NCI-H226 (cell line): ENCODE results near the gene THEMIS2.
"Not testable (repeated sequence)": the region's sequence is repeated elsewhere in the genome, so short reads cannot be mapped to it uniquely, and the experiment has no call there.

Experiments
- DNase-seq: peaks from one replicate; pipeline ENCODE4 v3.0.0-alpha.2; 2015

Gene THEMIS2

GRCh38 chr1:27872059-27872801, at the start of gene THEMIS2:
TSS of gene THEMIS2 (plus strand) at chr1:27872544. CDS start at chr1:27872572, 28 bp downstream.
- peak; percentile 13 for DNase-seq

DNA sequence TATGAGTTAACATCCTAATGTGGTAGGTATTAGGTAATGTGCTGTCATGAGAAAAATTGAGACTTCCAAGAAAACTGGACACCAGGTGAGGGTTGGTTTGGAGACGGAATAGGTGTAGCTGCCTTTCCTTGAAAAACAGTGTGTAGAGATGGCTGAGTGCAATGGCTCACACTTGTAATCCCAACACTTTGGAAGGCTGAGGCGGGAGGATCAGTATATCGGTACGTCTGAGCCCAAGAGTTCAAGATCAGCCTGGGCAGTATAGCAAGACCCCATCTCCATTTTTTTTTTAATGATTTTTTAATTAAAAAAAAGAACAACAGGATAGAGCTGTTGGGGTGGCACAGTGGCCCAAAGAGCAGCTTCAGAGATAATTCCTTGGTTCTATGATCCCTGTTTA, 48.6 kb upstream of the THEMIS2 start:
- DNase-seq, result no peak

DNA sequence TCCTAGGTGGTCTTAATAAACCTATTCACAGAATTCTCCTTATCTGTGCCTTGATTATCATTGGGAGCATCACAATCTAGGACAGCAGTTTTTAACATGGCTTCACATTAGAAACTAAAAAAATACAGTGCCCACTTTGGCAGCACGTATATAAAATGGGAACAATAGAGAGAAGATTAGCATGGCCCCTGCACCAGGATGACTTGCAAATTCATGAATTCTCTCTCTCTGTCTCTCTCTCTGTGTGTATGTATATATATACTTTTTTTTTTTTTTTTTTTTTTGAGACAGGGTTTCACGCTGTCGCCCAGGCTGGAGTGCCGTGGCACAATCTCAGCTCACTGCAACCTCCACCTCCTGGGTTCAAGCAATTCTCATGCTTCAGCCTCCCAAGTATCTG, 47.9 kb upstream of the THEMIS2 start:
- DNase-seq, result no peak

GRCh38 chr1:27829339-27829960, 42.9 kb upstream of the THEMIS2 start:
- DNase-seq, result not testable (repeated sequence)

- peak; percentile 96 for DNase-seq
Measured at GRCh38 chr1:27830621-27831440, 41.5 kb upstream of the THEMIS2 start, which contains the start of gene PPP1R8. TSS of gene PPP1R8 (plus strand) at chr1:27830782. CDS start at chr1:27830836, 54 bp downstream.

DNA sequence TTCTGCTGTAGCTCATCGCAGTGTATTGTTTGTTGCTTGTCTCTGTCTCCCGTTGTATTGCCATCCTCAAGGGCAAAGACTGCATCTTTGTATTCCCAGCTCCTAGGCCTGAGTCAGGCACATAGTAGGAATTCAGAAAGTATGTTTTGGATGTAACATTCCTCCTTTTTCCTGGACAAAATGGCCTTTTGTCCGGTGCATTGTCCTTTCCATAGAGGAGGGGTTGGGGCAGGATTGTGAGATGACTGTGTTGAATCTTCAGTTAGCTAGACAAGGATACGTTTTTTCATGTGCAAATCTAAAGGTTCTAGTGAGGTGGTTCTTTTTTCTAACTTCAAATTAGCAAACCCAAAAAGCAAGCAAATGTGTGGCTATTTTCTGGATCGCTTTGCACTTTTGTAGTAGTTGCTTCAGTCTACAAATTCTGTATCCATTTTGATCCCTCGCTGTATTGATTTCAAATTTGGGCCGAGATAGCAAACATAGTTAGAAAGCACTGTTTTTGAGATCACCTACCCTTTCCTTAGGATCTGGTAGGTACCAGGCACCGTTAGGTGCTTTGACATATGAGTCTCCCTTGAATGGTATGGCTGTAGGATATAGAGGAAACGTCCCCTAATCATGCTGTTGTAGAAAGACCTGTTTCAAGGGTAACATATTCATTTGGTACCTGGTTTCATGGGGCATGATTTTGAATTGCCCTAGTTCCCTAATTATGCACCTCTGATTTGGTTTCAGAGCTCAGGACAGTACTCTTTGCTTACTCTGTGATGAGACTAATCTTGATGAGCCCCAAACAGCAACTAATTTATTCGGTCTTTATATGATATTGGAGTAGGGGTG, 40.6 kb upstream of the THEMIS2 start:
- DNase-seq, result no peak

DNA sequence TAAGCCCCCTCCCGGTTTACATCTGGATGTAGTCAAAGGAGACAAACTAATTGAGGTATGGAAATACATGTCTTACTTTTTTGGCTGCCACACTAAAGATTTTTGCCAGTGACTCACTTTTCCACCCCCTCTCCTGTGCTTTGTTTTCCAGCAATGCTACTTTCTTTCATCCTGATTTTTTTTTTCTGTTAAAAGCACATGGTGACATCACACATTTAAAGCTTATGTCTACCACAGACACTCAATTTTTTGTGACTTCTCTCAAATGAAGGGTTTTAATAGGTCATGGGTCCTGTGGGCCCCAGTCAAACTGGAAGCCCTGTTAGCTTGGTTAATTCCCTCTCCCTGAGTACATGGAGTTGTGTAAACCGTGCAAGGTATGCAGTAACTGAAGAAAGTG, 39.6 kb upstream of the THEMIS2 start:
- peak; percentile 35 for DNase-seq

DNA sequence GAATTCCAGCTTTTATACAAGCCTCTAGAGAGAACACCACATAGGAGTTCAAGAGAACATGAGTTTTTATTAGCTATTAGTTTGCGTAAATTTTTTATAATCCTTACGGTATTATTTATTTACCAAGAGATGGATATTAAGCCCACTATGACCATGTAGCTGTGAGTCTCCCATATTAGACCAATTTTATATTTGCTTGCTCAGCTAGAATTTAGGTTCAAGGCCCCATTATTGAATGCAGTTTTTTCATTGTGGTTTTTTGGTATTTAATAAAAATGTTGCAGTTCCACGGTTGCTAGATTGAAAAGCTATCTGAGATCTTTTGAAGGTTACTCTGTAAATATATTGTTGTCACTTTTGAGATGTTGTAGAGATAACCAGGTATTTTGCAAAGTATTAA, 38.9 kb upstream of the THEMIS2 start:
- no peak for DNase-seq

GRCh38 chr1:27835046-27835445, 37.3 kb upstream of the THEMIS2 start:
- DNase-seq, result no peak

DNA sequence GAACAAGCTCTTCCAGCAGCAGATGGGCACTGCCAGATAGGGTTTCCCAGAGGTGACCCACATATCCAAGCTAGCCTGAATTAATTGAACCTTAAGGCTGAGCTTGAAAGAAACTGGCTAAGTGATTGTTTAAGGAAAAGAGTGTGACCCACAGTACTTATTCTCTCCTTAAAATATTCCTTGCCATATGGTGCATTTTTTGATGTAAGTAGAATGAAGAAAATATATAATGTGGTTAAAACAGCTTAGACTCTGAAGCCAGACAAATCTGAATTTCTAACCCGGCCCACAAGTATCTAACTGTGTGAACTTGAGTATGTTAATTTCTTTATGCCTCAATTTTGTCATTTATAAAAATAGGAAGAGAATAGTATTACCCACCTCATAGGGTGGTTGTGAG, 36.8 kb upstream of the THEMIS2 start:
- DNase-seq, result no peak

- DNase-seq, result no peak
Measured at GRCh38 chr1:27849951-27850350, 22.4 kb upstream of the THEMIS2 start.

DNA sequence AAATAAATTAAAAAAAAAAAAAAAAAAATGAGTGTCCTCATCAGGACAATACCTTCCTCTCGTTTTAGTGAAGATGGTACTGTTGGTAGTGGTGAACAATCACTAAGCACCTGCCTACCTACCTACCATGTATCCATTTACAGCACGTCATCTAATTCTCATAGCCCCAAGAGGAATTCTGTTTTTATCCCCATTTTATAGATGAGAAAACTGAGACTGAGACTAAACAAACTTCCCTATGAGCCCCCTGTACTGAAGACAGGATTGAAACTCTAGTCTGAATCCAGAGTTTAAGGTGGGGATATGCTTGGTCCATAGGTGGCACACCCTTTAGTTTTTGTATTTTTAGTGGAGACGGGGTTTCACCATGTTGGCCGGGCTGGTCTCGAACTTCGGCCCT, 17.3 kb upstream of the THEMIS2 start:
- DNase-seq, result no peak

- DNase-seq, result no peak
Measured at GRCh38 chr1:27856561-27857343, 15.6 kb upstream of the THEMIS2 start.

DNA sequence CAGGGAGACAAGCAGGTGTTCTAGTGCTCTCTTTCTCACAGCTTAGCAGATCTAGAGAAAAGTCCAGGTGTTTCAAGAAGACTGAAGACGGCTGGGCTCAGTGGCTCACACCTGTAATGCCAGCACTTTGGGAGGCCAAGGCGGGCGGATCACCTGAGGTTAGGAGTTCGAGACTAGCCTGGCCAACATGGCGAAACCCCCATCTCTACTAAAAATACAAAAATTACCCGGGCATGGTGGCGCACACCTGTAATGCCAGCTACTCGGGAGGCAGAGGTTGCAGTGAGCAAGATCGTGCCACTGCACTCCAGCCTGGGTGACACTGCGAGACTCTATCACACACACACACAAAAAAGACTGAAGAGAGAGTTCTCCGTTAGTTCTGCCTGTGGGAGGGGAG, 14.8 kb upstream of the THEMIS2 start:
- DNase-seq, result not testable (repeated sequence)

GRCh38 chr1:27858072-27858948, 14.0 kb upstream of the THEMIS2 start:
- DNase-seq, result peak; percentile 72

- no peak for DNase-seq
Measured at GRCh38 chr1:27858949-27859576, 13.3 kb upstream of the THEMIS2 start.

- no peak for DNase-seq
Measured at GRCh38 chr1:27861436-27861835, 10.9 kb upstream of the THEMIS2 start.

DNA sequence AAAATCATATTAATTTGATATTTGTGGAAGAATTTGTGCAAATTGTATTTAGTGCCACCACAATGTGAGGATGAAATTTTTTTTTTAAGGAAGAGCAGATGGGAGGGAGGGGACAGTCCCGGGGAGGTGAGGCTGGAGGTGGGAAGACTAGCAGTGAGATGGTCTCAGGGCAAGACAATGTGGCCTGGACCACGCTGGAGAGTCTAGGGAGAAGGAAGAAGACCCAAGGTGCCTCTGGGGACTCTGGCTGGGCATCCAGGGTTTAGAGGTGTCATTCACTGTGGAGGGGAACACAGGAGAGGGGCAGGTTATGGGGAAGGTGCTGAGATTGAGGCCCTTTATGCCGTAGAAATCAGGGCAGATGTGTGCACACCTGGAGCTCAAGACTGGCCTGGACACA, 10.3 kb upstream of the THEMIS2 start:
- no peak for DNase-seq

GRCh38 chr1:27862671-27863537, 9.4 kb upstream of the THEMIS2 start:
- DNase-seq, result peak; percentile 92
